ENCODE data around the gene LRBA. TPM values are rescaled to one million over a fixed set of nuclear protein-coding genes. Genes with fewer than 3 reads are reported as not detected.

LRBA gene
- total and polyA plus RNA-seq, 9 of the 15 experiments (the other 6 are each of a cell fraction or from before 2014, with no cell fraction given) = 24.2 to 88.7 (median 59.7) TPM

GRCh38 chr4:150827226-150827625 lies 187.9 kb downstream of the LRBA start:
- FAIRE-seq (no peak), ATAC-seq (no peak), DNase-seq (ENCODE audit: extremely low read depth in 1 of 4, low spot score in 3 of 4) (no peak)
- no peaks in the 10 kb centered on the region for H4K20me1 ChIP-seq (replicated peaks; ENCODE audit: control insufficient read depth, insufficient read depth, low read length)
- no peaks in the 10 kb centered on the region for H3K4me1 ChIP-seq (replicated peaks in 1 of 2; ENCODE audit: control insufficient read depth in 2 of 2, insufficient read depth in 2 of 2, low read length in 2 of 2)
- no peak overlapping the region for H3K27ac ChIP-seq (ENCODE audit: extremely low read depth, low read depth, low read length)
- TF ChIP-seq ZNF280A (IDR thresholded peaks at IDR 0.05; ENCODE audit: low read depth, partially characterized antibody) = no peak
- TF ChIP-seq ZNF134 (CRISPR knock-in tag; conservative IDR thresholded peaks at IDR 0.05) = no peak
- no peak for TF ChIP-seq ZBTB40 (IDR thresholded peaks at IDR 0.05)
- no peak for TF ChIP-seq ZBTB40 (CRISPR knock-in tag; IDR thresholded peaks at IDR 0.05)
- TF ChIP-seq RCOR1 (IDR thresholded peaks at IDR 0.05; ENCODE audit: borderline replicate concordance in 1 of 2, low read depth in 2 of 2, low read length in 2 of 2) = no peak
- CTCF ChIA-PET (ENCODE audit: low intra/inter-chr PET ratio) = no interaction called here
- no peaks in the 10 kb centered on the region for H3K79me2 ChIP-seq (ENCODE audit: control insufficient read depth, insufficient read depth, low read length)
- in situ Hi-C loops (cut with MboI) = no loop called here
- POLR2A ChIA-PET = no interaction called here
- peaks cover 52% of the 10 kb centered on the region; the same call in 2 of the 3 replicates for H3K36me3 ChIP-seq (ENCODE audit: control insufficient read depth, insufficient read depth, low read length)
- no peak overlapping the region for H2AFZ ChIP-seq (ENCODE audit: low read depth, low read length)
- no peak overlapping the region for H3K4me3 ChIP-seq
- no peaks in the 10 kb centered on the region for H3K9me1 ChIP-seq (ENCODE audit: control insufficient read depth, insufficient read depth, low read length)
- 90% methylated on average over 1 of the region's 1 CpG for WGBS (ENCODE audit: insufficient coverage, low coverage, missing lambda C conversion rate)
- intact Hi-C loops (cut with micrococcal nuclease) = no loop called here
- H3K27me3 ChIP-seq (ENCODE audit: control insufficient read depth in 2 of 2, insufficient read depth in 2 of 2, low read length in 2 of 2) = no peaks in the 10 kb centered on the region
- H3K4me2 ChIP-seq (ENCODE audit: insufficient read depth, low read length) = no peak overlapping the region
- no peaks in the 10 kb centered on the region for H3K9me3 ChIP-seq (replicated peaks; ENCODE audit: control insufficient read depth, insufficient read depth, low read depth, low read length)
- H3K9ac ChIP-seq (ENCODE audit: insufficient read depth in 1 of 2, low read depth in 2 of 2, low read length in 2 of 2) = no peak overlapping the region
- BruUV-seq (replicated peaks) = no TSS peak

All from K562 (cell line).